HUES64 (cell line): ENCODE results near the gene GPR148.

Experiments used
- H3K27ac ChIP-seq: 2 replicates; pipeline ENCODE4 v1.7.0; 2013; ENCODE audit warnings: low read depth, low read length, inconsistent platforms
- H3K27me3 ChIP-seq: 2 replicates; pipeline ENCODE4 v1.6.1; 2013; ENCODE audit warnings: mild to moderate bottlenecking, low read length; ENCODE audit not compliant: insufficient read depth
- H3K36me3 ChIP-seq: 2 replicates; pipeline ENCODE4 v1.6.1; 2013; ENCODE audit warnings: mild to moderate bottlenecking, low read length; ENCODE audit not compliant: insufficient read depth
- H3K4me1 ChIP-seq: 2 replicates; pipeline ENCODE4 v1.6.1; 2013; ENCODE audit warnings: mild to moderate bottlenecking, low read length, moderate library complexity; ENCODE audit not compliant: insufficient read depth
- H3K4me3 ChIP-seq: 2 replicates; pipeline ENCODE4 v1.5.1; 2013; ENCODE audit warnings: mild to moderate bottlenecking, low read length, moderate library complexity
- H3K9ac ChIP-seq: 2 replicates; pipeline ENCODE4 v1.6.1; 2013; ENCODE audit warnings: mild to moderate bottlenecking, low read depth, low read length
- H3K9me3 ChIP-seq: 2 replicates; pipeline ENCODE4 v1.6.1; 2013; ENCODE audit warnings: low read depth, low read length; ENCODE audit not compliant: insufficient read depth
- WGBS: fragments of 150-250, 120-280 bp; methylation state at CpG from one replicate; pipeline ENCODE4 v1.1.7; 2013; ENCODE audit warnings: missing lambda C conversion rate; 5-methylcytosine and 5-hydroxymethylcytosine counted together

The GPR148 gene

DNA sequence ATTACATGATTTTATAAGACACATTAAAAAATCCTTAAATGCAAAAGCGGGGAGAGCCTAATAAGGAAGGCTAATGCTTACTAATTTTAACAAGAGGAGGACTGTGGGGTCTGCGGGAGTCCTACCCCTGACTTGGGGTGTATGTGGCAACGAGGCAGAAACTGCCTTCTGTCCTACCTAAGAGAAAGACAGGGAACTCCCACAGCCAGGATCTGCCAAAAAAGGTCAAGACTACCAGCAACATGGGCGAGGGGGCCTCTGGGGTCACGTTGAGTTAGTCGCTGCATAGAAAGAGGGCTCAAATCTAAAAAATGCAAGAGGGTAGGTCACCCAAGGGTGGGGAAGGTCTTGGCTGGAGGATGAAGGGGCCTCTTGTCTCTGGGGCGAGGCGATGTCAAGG, 25.9 kb downstream of the GPR148 start:
- no peak overlapping the region for H3K27ac ChIP-seq
- 62% methylated on average over 8 of the region's 8 CpGs for WGBS
- no peaks in the 10 kb centered on the region for H3K36me3 ChIP-seq
- H3K4me1 ChIP-seq = peaks cover 11% of the 10 kb centered on the region
- H3K9ac ChIP-seq = no peak overlapping the region
- peak overlapping the region; percentile 74 for H3K4me3 ChIP-seq
- peaks cover 47% of the 10 kb centered on the region for H3K27me3 ChIP-seq
- H3K9me3 ChIP-seq = no peaks in the 10 kb centered on the region

DNA sequence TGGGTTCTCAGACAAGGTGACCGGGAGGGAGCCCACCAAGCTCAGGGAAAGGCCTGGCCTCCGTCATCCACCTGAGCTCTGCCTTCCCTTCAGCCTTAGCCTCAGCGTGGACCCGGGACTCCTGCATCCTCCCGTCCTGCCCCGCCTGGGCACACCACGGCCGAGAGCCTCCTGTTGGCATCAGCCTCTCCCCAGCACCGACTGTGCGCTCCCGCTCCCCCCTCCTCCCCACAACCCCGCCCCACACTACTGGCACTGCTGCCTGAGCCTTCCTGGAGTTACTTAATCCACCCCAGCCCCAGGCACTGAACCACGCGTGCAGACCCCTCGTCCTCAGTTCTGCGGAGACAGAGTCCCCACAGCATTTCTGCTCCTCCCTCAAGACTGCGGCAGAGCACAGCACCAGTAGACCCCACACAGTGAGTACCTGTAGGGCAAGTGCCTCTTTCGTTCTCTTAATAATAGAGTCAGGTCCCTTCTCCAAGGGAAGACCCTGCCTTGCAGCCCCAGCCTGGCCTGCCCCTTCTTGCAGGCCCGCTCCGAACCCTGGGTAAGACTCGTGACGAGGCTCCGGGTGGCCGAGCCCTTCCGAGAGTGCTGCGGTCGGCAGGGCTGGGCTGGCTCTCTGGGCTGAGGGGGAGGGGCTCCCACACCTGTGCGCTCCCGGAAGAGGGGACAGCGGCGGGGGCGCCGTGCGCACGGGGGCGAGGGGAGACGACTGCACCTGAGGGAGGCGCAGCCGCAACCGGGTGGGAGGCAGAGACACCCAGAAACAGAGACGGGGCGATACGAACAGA, 26.6 kb downstream of the GPR148 start, which contains the start of gene AMER3:
Gene AMER3 (plus strand): TSS at position 285 of the 797 bp plus-strand sequence. CDS start 6,533 bp downstream, outside the sequence.
- H3K27me3 ChIP-seq = peaks cover 47% of the 10 kb centered on the region
- no peaks in the 10 kb centered on the region for H3K9me3 ChIP-seq
- H3K4me1 ChIP-seq = peaks cover 11% of the 10 kb centered on the region
- H3K9ac ChIP-seq = peak within 1 kb of the TSS; percentile 10; the same call in 1 of the 2 replicates
- H3K36me3 ChIP-seq = no peaks in the 10 kb centered on the region
- peak within 1 kb of the TSS; percentile 74 for H3K4me3 ChIP-seq
- WGBS = 4% methylated on average over 43 of the region's 43 CpGs
- no peak within 1 kb of the TSS; the same call in 1 of the 2 replicates for H3K27ac ChIP-seq

DNA sequence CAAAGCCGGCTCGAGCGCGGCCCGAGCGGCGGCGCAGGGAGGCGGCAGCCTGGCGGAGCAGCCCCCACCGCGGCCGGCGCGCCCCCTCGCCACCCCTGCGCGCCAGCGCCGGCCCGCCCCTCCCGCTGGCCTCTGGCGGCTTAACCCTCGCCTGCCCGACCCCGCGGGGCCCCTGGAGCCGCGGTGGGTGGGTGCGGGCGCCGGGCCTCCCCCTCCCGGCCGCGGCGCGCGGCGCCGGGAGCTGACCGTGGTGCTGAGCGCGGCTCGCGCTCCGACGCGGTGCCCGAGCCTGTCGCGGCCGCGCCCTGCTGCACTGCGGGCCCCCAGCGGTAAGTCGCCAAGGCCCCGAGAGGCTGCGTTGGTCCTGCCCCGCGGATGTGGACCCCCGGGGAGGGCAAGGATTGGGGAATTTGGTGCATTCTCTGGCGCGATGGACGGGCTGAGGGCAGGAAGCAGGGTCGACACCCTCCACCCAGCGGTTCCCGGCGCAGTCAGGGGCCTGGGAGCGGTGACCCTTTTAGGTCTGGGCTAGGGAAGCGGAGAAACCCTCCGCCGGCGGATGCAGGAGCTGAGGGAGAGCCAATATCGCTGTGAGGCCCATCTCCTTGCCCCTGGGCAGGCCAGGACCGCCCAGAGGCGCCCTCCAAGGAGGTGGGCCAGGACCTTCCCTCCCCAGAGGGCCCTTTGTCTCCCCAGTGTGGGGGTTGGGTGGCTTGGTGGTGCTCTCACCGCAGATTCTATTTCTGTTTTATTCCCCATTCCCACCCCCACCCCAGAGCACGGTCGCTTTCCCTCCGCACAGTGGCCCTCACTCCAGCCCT, 27.4 kb downstream of the GPR148 start:
- H3K4me1 ChIP-seq = peaks cover 11% of the 10 kb centered on the region
- WGBS = under 1% methylated on average over 80 of the region's 80 CpGs
- no peak overlapping the region for H3K9ac ChIP-seq
- H3K9me3 ChIP-seq = no peaks in the 10 kb centered on the region
- H3K27me3 ChIP-seq = peaks cover 47% of the 10 kb centered on the region
- no peak overlapping the region for H3K27ac ChIP-seq
- H3K4me3 ChIP-seq = peak overlapping the region; percentile 74
- H3K36me3 ChIP-seq = no peaks in the 10 kb centered on the region

DNA sequence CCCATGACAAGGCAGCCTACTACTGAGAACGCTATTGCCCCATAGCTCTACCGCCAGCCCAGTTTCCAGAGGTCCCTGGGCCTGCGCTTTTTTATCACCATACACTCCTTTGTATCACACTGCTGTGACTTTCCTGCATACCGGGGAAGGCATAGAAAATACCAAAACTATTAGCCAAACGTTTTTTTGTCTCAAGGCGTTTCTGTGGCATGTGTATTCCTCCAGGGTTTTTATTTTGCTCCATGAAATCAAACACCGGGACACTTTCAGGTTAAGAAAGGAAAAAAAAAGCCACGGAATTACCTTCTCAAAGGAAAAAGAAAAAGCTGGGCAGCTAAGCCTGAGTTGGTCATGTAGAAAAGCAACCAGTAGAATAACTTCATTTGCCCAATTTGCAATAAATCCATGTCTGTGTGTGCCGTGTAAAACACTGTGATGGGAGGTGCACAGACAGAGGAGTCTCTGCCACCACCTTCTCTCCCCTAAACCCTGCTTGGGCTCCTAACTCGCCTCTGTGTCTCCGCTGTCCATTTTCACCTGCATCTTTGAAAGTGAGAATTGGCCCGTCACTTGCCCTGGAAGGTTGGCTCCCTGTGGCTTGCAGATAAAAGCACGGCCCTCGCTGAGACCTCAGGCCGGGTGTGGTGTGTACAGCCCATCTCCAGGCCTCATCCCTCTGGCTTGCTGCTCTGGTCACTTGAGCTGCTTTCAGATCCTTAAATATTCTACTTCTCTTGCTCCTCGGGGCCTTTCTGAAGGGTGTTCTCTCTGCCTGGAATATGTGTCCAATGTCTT, 28.2 kb downstream of the GPR148 start:
- no peaks in the 10 kb centered on the region for H3K9me3 ChIP-seq
- H3K27ac ChIP-seq = no peak overlapping the region
- no peaks in the 10 kb centered on the region for H3K36me3 ChIP-seq
- H3K9ac ChIP-seq = no peak overlapping the region
- H3K4me1 ChIP-seq = peaks cover 11% of the 10 kb centered on the region
- peaks cover 47% of the 10 kb centered on the region for H3K27me3 ChIP-seq
- WGBS = 45% methylated on average over 16 of the region's 16 CpGs
- H3K4me3 ChIP-seq = peak overlapping the region; percentile 74

DNA sequence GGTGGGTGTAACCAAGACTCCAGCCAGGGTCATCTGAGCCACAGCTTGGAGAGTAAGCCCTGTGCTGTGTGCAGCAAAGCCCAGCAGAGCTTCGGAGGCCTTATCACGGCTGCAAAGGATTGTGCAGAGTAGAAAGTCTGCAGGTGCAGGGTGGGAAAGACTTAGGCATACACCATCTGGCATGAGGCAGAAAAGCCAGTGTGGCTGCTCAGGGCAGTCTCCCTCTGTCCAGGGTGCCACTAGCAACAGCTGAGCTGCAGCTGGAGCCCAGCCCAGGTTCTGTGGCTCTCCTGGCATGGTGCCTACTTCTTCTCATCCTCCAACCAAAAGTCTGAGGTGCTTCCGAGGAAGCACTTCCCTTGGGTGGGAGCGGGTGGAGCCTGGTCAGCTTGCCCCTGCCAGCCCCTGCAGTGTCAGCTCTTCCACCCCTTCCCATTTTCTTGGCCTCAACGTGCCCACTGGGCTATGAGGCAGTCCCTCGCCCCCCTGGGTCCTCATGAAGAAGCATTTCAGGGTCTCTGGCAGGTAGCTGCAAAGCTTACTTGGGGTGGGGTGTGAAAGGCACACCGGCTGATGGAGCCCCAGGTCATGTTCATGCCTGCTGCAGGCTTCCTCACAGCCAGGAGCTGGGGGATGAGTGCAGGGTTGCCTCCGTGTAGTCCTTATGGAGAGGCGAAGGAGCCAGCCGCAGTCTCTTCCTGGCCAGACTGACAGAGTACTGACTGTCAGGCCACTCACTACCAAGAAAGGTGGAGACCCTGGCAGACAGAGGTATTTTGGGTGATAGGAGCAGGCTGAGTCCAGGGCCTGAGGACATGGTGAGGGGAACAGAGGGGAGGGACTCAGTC, 31.3 kb downstream of the GPR148 start:
- 90% methylated on average over 10 of the region's 10 CpGs for WGBS
- no peaks in the 10 kb centered on the region for H3K36me3 ChIP-seq

DNA sequence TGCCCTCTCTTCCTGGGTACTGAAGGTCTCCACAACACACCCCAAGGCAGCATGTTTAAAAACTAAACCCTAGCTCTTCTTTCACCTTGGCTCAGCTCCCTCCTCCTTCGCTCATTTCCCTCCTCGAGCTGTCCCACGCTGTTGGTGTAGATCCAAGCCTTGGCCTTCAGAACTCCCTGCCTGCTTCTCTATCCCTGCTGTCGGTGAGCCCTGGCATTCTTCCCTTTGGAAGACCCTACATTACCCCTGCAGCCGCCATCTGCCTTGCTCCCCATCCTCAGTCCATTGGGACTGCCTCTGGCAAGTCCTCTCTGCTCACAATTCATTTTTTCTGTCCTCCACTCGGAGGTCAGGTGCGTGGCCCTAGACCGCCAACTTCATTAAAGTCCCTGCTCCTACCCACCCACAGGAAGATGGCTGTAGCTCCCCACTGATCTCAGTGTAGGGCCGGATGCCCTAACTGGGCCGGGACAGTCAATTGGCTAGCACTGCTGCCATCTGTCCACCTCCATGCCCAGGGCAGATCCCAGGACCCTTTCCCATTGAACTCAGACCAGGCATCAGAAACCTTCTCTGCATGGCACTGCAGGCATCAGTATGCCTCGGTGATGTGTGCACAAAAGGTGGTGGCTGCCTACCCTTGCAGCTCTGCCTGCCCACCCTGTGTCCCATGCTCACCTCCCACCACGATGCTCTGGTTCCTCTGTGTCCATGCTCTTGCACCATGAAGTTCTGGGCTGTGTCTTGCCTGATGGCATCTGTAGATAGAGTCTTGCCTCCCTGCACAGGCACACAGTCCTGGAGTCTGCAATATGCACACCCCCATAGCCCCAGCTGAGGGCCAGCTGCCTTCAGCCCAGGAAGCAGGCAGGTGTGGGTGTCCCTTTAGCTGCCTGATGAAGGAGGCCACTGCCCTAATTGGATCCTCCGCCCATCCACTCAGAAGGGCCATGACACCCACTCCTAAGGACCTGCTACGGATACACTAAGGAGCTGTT, 32.2 kb downstream of the GPR148 start:
- Histone ChIP-seq H3K36me3 (no peaks in the 10 kb centered on the region), H3K9me3 (no peaks in the 10 kb centered on the region), H3K4me1 (0 out of 2 replicates have a peak, but pooled peaks cover 6% of the 10 kb centered on the region), H3K27me3 (peaks cover 27% of the 10 kb centered on the region), H3K4me3 (no peak overlapping the region), H3K9ac (no peak overlapping the region), H3K27ac (no peak overlapping the region)
- 88% methylated on average over 14 of the region's 14 CpGs for WGBS

More for the DNA sequence above, 31.3 kb downstream of the GPR148 start:
- Histone ChIP-seq H3K9me3 (no peaks in the 10 kb centered on the region), H3K27ac (no peak overlapping the region), H3K4me1 (peaks cover 6% of the 10 kb centered on the region; the same call in 1 of the 2 replicates), H3K9ac (no peak overlapping the region), H3K27me3 (peaks cover 33% of the 10 kb centered on the region), H3K4me3 (no peak overlapping the region)

DNA sequence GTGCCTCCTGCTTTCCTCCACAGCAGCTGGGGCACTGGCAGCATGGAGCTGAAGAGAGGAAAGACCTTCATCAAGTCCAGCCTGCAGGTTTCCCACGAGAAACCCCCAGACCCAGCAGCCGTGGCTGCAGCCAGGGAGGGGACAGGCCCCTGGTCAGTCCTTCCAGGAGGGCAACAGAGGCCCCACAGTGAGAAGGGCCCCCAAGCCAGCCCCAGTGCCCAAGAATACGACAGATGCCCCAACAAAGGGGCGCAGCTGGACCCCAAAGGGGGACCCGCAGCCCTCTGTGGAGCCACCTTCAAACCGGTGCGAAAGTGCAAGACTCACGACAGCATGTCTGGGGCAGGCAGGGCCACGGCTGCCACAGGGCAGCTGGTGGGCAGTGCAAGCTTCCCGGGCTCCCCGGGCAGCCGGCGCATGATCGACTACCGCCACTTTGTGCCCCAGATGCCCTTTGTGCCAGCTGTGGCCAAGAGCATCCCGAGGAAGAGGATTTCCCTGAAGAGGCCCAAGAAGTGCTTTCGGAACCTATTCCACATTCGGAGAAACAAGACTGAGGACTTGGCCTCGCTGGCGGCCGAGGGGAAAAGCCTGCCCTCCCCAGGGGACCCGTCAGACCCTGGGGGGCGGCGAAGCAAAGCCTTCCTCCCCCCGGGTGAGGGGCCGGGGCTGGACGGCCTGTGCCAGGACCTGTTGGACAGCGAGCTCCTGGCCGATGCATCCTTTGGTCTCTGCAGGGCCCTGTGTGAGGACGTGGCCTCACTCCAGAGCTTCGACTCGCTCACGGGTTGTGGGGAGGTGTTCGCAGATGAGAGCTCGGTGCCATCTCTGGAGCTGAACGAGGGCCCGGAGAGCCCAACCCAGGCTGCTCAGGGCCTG, 33.4 kb downstream of the GPR148 start:
- WGBS = 92% methylated on average over 37 of the region's 37 CpGs
- Histone ChIP-seq H3K36me3 (no peaks in the 10 kb centered on the region), H3K27ac (no peak overlapping the region), H3K9me3 (no peaks in the 10 kb centered on the region), H3K4me3 (no peak overlapping the region), H3K27me3 (peaks cover 16% of the 10 kb centered on the region), H3K9ac (no peak overlapping the region), H3K4me1 (no peaks in the 10 kb centered on the region)

DNA sequence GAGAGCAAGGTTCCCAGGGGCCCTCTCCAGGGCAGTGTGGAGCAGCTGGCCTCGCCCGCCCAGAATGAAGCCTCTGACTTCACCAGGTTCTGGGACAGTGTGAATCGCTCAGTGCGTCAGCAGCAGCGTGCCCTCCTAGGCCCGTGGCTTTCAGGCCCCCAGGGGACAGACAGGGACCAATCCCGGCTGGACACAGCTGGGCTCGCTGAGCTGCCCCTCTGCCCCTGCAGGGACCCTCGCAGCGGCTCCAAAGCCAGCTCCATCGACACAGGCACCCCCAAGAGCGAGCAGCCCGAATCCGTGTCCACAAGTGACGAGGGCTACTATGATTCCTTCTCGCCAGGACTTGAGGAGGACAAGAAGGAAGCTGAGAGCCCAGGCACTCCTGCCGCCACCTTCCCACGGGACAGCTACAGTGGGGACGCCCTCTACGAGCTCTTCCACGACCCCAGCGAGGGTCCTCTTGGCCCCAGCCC, 34.1 kb downstream of the GPR148 start:
- no peaks in the 10 kb centered on the region for H3K9me3 ChIP-seq
- 92% methylated on average over 22 of the region's 22 CpGs for WGBS
- H3K27ac ChIP-seq = no peak overlapping the region
- no peak overlapping the region for H3K4me3 ChIP-seq
- no peak overlapping the region for H3K9ac ChIP-seq
- no peaks in the 10 kb centered on the region for H3K4me1 ChIP-seq
- H3K27me3 ChIP-seq = peaks cover 10% of the 10 kb centered on the region
- H3K36me3 ChIP-seq = no peaks in the 10 kb centered on the region

DNA sequence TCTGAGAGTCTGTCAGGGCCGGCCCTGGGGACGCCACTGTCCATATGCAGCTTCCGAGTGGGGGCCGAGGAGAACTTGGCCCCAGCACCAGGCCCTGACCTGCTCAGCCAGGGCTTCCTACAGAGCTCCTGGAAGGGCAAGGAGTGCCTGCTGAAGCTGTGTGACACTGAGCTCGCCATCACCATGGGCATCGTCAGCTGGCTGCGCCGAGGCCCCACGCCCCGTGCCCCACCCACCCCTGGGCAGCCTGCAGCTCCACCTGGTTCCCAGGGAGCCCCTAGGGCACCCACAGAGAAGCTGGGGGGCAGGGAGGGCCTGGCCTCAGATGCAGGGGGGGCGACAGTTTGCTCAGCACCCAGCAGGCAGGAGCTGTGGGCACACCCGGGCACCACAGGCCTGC, 34.5 kb downstream of the GPR148 start:
- no peaks in the 10 kb centered on the region for H3K4me1 ChIP-seq
- no peak overlapping the region for H3K9ac ChIP-seq
- H3K9me3 ChIP-seq = no peaks in the 10 kb centered on the region
- H3K27ac ChIP-seq = no peak overlapping the region
- H3K36me3 ChIP-seq = no peaks in the 10 kb centered on the region
- peaks cover 6% of the 10 kb centered on the region for H3K27me3 ChIP-seq
- 94% methylated on average over 12 of the region's 12 CpGs for WGBS
- no peak overlapping the region for H3K4me3 ChIP-seq
